ENCODE results near the gene TTLL4.

- TF ChIP-seq, protein P1, sequence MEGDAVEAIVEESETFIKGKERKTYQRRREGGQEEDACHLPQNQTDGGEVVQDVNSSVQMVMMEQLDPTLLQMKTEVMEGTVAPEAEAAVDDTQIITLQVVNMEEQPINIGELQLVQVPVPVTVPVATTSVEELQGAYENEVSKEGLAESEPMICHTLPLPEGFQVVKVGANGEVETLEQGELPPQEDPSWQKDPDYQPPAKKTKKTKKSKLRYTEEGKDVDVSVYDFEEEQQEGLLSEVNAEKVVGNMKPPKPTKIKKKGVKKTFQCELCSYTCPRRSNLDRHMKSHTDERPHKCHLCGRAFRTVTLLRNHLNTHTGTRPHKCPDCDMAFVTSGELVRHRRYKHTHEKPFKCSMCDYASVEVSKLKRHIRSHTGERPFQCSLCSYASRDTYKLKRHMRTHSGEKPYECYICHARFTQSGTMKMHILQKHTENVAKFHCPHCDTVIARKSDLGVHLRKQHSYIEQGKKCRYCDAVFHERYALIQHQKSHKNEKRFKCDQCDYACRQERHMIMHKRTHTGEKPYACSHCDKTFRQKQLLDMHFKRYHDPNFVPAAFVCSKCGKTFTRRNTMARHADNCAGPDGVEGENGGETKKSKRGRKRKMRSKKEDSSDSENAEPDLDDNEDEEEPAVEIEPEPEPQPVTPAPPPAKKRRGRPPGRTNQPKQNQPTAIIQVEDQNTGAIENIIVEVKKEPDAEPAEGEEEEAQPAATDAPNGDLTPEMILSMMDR (IDR thresholded peaks at IDR 0.05): no peak
- no peak for TF ChIP-seq TP53 (CRISPR knock-in tag; IDR thresholded peaks at IDR 0.05)
- TF ChIP-seq RAD21 (conservative IDR thresholded peaks at IDR 0.05 in 1 of 2, IDR thresholded peaks at IDR 0.05 in 1 of 2): no peak
- no peak for TF ChIP-seq NR3C1 (IDR thresholded peaks at IDR 0.05)
- TF ChIP-seq POLR2A (IDR thresholded peaks at IDR 0.05; ENCODE audit: low read length): no peak
- TF ChIP-seq, protein P2, sequence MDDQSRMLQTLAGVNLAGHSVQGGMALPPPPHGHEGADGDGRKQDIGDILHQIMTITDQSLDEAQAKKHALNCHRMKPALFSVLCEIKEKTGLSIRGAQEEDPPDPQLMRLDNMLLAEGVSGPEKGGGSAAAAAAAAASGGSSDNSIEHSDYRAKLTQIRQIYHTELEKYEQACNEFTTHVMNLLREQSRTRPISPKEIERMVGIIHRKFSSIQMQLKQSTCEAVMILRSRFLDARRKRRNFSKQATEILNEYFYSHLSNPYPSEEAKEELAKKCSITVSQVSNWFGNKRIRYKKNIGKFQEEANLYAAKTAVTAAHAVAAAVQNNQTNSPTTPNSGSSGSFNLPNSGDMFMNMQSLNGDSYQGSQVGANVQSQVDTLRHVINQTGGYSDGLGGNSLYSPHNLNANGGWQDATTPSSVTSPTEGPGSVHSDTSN (IDR thresholded peaks at IDR 0.05): no peak
- no peak for TF ChIP-seq CHD4 (IDR thresholded peaks at IDR 0.05; ENCODE audit: borderline replicate concordance)
- no peak for TF ChIP-seq RFX5 (IDR thresholded peaks at IDR 0.05)
- no peak for TF ChIP-seq JUN (IDR thresholded peaks at IDR 0.05)
- TF ChIP-seq FOXS1 (CRISPR knock-in tag; IDR thresholded peaks at IDR 0.05): no peak
These were observed 46.2 kb downstream of the TTLL4 start for GRCh38 chr2:218756599-218757377.
